Activated naive CD8-positive, alpha-beta T cell treated with anti-CD3 and anti-CD28 coated beads, Interleukin-2, amount 10 ng/mL, durations not matched to agents 7 days and 5 days (primary cell): ENCODE data around the gene TEX54. TPM values are rescaled to one million over a fixed set of nuclear protein-coding genes. Genes with fewer than 3 reads are reported as not detected.
A peak's percentile ranks its signal among the peaks of the same experiment; 100 is the strongest.

Experiments used
- ATAC-seq: fragments of 150-1000 bp; cut with Tn5 transposase; one replicate; pipeline ENCODE4 v1.10.0; 2021; ENCODE audit warnings: low read depth, moderate library complexity
- POLR2A ChIA-PET: fragments of 350-600 bp; sonication (Branson Sonifier 250); formaldehyde crosslinking; loops from one replicate; lab custom pipeline; 2021; ENCODE audit warnings: antibody characterized with exemption; lab: Charles Lee
- DNase-seq: peaks from one replicate; pipeline ENCODE4 v3.0.0; 2021
- H3K27ac Mint-ChIP-seq: one replicate; pipeline ENCODE4 v1.8.0; 2022; ENCODE audit warnings: mild to moderate bottlenecking, mixed read lengths
- H3K27me3 Mint-ChIP-seq: one replicate; pipeline ENCODE4 v1.8.0; 2022; ENCODE audit warnings: mild to moderate bottlenecking, moderate library complexity, mixed read lengths
- H3K36me3 Mint-ChIP-seq: one replicate; pipeline ENCODE4 v1.8.0; 2021; ENCODE audit warnings: mild to moderate bottlenecking, mixed read lengths
- H3K4me1 Mint-ChIP-seq: one replicate; pipeline ENCODE4 v1.8.0; 2021; ENCODE audit warnings: mixed read lengths
- H3K4me3 Mint-ChIP-seq: one replicate; pipeline ENCODE4 v1.8.0; 2022; ENCODE audit warnings: mild to moderate bottlenecking, moderate library complexity, mixed read lengths
- H3K9me3 Mint-ChIP-seq: one replicate; pipeline ENCODE4 v1.8.0; 2021; ENCODE audit warnings: mixed read lengths
- total RNA-seq, 2 experiments: library from RNA; stranded (reverse); gene quantifications; one replicate each; pipeline ENCODE4 v1.2.3, GENCODE V29; 2021

The TEX54 gene
- total RNA-seq, 2 experiments from 2014 or later = not detected

- Mint-ChIP-seq H3K27ac (peak overlapping the region; percentile 78), H3K36me3 (peaks cover 11% of the 10 kb centered on the region), H3K27me3 (no peaks in the 10 kb centered on the region), H3K4me1 (peaks cover 30% of the 10 kb centered on the region), H3K9me3 (no peaks in the 10 kb centered on the region), H3K4me3 (peak overlapping the region; percentile 99)
- POLR2A ChIA-PET = interaction anchor here (0.8 to 9.0 kb wide), 16 partner anchors 10 to 135 kb away, joined by 3 to 98 read pairs (median 8); partner anchors contain the start of genes HNRNPUL2, POLR2G, SLC3A2 and STX5
- DNase-seq = no peak
- ATAC-seq = no peak
Observed at GRCh38 chr11:62806611-62807121, 26.0 kb downstream of the TEX54 start.

- H3K27ac Mint-ChIP-seq = peak overlapping the region; percentile 99
- H3K36me3 Mint-ChIP-seq = peaks cover 16% of the 10 kb centered on the region
- H3K4me1 Mint-ChIP-seq = peaks cover 33% of the 10 kb centered on the region
- POLR2A ChIA-PET = interaction anchor here (0.5 to 9.0 kb wide), 19 partner anchors 9 to 166 kb away, joined by 3 to 98 read pairs (median 8); partner anchors contain the start of genes GNG3, HNRNPUL2, SLC3A2 and STX5
- no peaks in the 10 kb centered on the region for H3K9me3 Mint-ChIP-seq
- no peaks in the 10 kb centered on the region for H3K27me3 Mint-ChIP-seq
- ATAC-seq = peak; percentile 5
- DNase-seq = no peak
- peak overlapping the region; percentile 99 for H3K4me3 Mint-ChIP-seq
Observed at GRCh38 chr11:62805961-62806441, 26.6 kb downstream of the TEX54 start.

- peak within 1 kb of the TSS; percentile 99 for H3K4me3 Mint-ChIP-seq
Observed at GRCh38 chr11:62805076-62805892, 27.4 kb downstream of the TEX54 start, which contains the start of gene NXF1. Gene NXF1, minus strand, starts transcription at chr11:62805440. Its CDS starts 84 bp downstream, at chr11:62805356.

GRCh38 chr11:62804310-62805075 lies 28.1 kb downstream of the TEX54 start:
- Mint-ChIP-seq H3K4me3 (peak overlapping the region; percentile 99), H3K36me3 (peaks cover 23% of the 10 kb centered on the region), H3K27ac (peak overlapping the region; percentile 95), H3K9me3 (no peaks in the 10 kb centered on the region), H3K27me3 (no peaks in the 10 kb centered on the region), H3K4me1 (peaks cover 33% of the 10 kb centered on the region)
- no peak for ATAC-seq
- POLR2A ChIA-PET = interaction anchor here (0.5 to 9.0 kb wide), 11 partner anchors 10 to 136 kb away, joined by 3 to 98 read pairs (median 5); partner anchors contain the start of genes POLR2G, STX5, TMEM179B and WDR74
- no peak for DNase-seq

More at GRCh38 chr11:62805076-62805892, 27.4 kb downstream of the TEX54 start, which contains the start of gene NXF1:
- Mint-ChIP-seq H3K27me3 (no peaks in the 10 kb centered on the region), H3K27ac (peak within 1 kb of the TSS; percentile 99), H3K4me1 (peaks cover 33% of the 10 kb centered on the region), H3K36me3 (peaks cover 19% of the 10 kb centered on the region), H3K9me3 (no peaks in the 10 kb centered on the region)
- POLR2A ChIA-PET = interaction anchor here (0.5 to 9.0 kb wide), 19 partner anchors 9 to 166 kb away, joined by 3 to 98 read pairs (median 8); partner anchors contain the start of genes GNG3, HNRNPUL2, SLC3A2 and STX5
- peak; percentile 100 for DNase-seq
- peak; percentile 83 for ATAC-seq

- peaks cover 26% of the 10 kb centered on the region for H3K4me1 Mint-ChIP-seq
- H3K9me3 Mint-ChIP-seq = no peaks in the 10 kb centered on the region
- DNase-seq (no peak), ATAC-seq (no peak)
- H3K27me3 Mint-ChIP-seq = no peaks in the 10 kb centered on the region
- POLR2A ChIA-PET = interaction anchor here (1.1 to 9.0 kb wide), 6 partner anchors 8 to 61 kb away, joined by 5 to 98 read pairs (median 10); partner anchors contain the start of genes TMEM179B and WDR74
- peaks cover 34% of the 10 kb centered on the region for H3K36me3 Mint-ChIP-seq
- H3K4me3 Mint-ChIP-seq = no peak overlapping the region
- H3K27ac Mint-ChIP-seq = no peak overlapping the region
Observed at GRCh38 chr11:62801071-62801470, 31.6 kb downstream of the TEX54 start.

GRCh38 chr11:62799486-62799885 lies 33.2 kb downstream of the TEX54 start:
- no peak overlapping the region for H3K4me3 Mint-ChIP-seq
- no peaks in the 10 kb centered on the region for H3K9me3 Mint-ChIP-seq
- H3K4me1 Mint-ChIP-seq = peaks cover 25% of the 10 kb centered on the region
- DNase-seq (no peak), ATAC-seq (no peak)
- H3K27ac Mint-ChIP-seq = peak overlapping the region; percentile 42
- H3K36me3 Mint-ChIP-seq = peaks cover 41% of the 10 kb centered on the region
- POLR2A ChIA-PET = interaction anchor here (2.1 kb wide), 1 partner anchor 12 kb away, joined by 14 read pairs; the partner anchor contains the start of gene TMEM179B
- no peaks in the 10 kb centered on the region for H3K27me3 Mint-ChIP-seq

- Mint-ChIP-seq H3K4me1 (peaks cover 14% of the 10 kb centered on the region), H3K4me3 (no peak overlapping the region), H3K27me3 (no peaks in the 10 kb centered on the region), H3K9me3 (no peaks in the 10 kb centered on the region), H3K36me3 (peaks cover 42% of the 10 kb centered on the region), H3K27ac (no peak overlapping the region)
- POLR2A ChIA-PET = interaction anchor here (0.8 to 1.6 kb wide), 3 partner anchors 36 to 59 kb away, joined by 3 to 4 read pairs (median 4); no protein-coding TSS in a partner anchor
- ATAC-seq (no peak), DNase-seq (no peak)
Observed at GRCh38 chr11:62796281-62796680, 36.4 kb downstream of the TEX54 start.

GRCh38 chr11:62794201-62794775 lies 38.4 kb downstream of the TEX54 start:
- H3K4me3 Mint-ChIP-seq = no peak overlapping the region
- H3K27me3 Mint-ChIP-seq = no peaks in the 10 kb centered on the region

GRCh38 chr11:62792202-62792575 lies 40.5 kb downstream of the TEX54 start:
- ATAC-seq = peak; percentile 1
- no peak for DNase-seq
- Mint-ChIP-seq H3K27ac (peak overlapping the region; percentile 97), H3K4me1 (peaks cover 40% of the 10 kb centered on the region), H3K9me3 (no peaks in the 10 kb centered on the region), H3K36me3 (peaks cover 29% of the 10 kb centered on the region), H3K4me3 (peak overlapping the region; percentile 92), H3K27me3 (no peaks in the 10 kb centered on the region)
- POLR2A ChIA-PET = interaction anchor here (0.9 to 9.1 kb wide), 9 partner anchors 9 to 201 kb away, joined by 3 to 247 read pairs (median 4); partner anchors contain the start of genes NXF1, STX5, TUT1 and WDR74

More at GRCh38 chr11:62794201-62794775, 38.4 kb downstream of the TEX54 start:
- POLR2A ChIA-PET = interaction anchor here (0.8 to 2.3 kb wide), 7 partner anchors 10 to 67 kb away, joined by 3 to 11 read pairs (median 7); partner anchors contain the start of genes HNRNPUL2, NXF1, TEX54 and ZBTB3
- Mint-ChIP-seq H3K4me1 (peaks cover 29% of the 10 kb centered on the region), H3K36me3 (peaks cover 37% of the 10 kb centered on the region), H3K27ac (no peak overlapping the region), H3K9me3 (no peaks in the 10 kb centered on the region)
- no peak for DNase-seq
- no peak for ATAC-seq

- Mint-ChIP-seq H3K27ac (peak within 1 kb of the TSS; percentile 97), H3K9me3 (no peaks in the 10 kb centered on the region), H3K27me3 (no peaks in the 10 kb centered on the region), H3K4me1 (peaks cover 40% of the 10 kb centered on the region), H3K4me3 (peak within 1 kb of the TSS; percentile 92), H3K36me3 (peaks cover 26% of the 10 kb centered on the region)
- POLR2A ChIA-PET = interaction anchor here (0.7 to 9.1 kb wide), 14 partner anchors 9 to 200 kb away, joined by 3 to 247 read pairs (median 4); partner anchors contain the start of genes C11orf98, CSKMT, NXF1 and SLC3A2
- DNase-seq = peak; percentile 94
- peak; percentile 75 for ATAC-seq
Observed at GRCh38 chr11:62791501-62792201, 41.0 kb downstream of the TEX54 start, which contains the start of gene TMEM223. Gene TMEM223, minus strand, starts transcription at chr11:62792006. Its CDS starts 12 bp downstream, at chr11:62791994.

- POLR2A ChIA-PET = interaction anchor here (1.1 to 9.1 kb wide), 14 partner anchors 11 to 198 kb away, joined by 3 to 247 read pairs (median 8); partner anchors contain the start of genes HNRNPUL2, LBHD1, NXF1 and SLC3A2
- DNase-seq (no peak), ATAC-seq (no peak)
- H3K36me3 Mint-ChIP-seq = peaks cover 19% of the 10 kb centered on the region
- H3K27me3 Mint-ChIP-seq = no peaks in the 10 kb centered on the region
- no peaks in the 10 kb centered on the region for H3K9me3 Mint-ChIP-seq
- H3K27ac Mint-ChIP-seq = peak overlapping the region; percentile 97
- H3K4me3 Mint-ChIP-seq = peak overlapping the region; percentile 92
- H3K4me1 Mint-ChIP-seq = peaks cover 43% of the 10 kb centered on the region
Observed at GRCh38 chr11:62789576-62789975, 43.1 kb downstream of the TEX54 start.
